GM23248 (cell line): ENCODE results near the gene ATP2C1.

Experiments
- EZH2 ChIP-seq: fragments of 200-600 bp; sonication (generic); IDR thresholded peaks from 2 replicates; pipeline ENCODE4 v1.6.1; 2018; ENCODE audit warnings: antibody characterized with exemption, mild to moderate bottlenecking; ENCODE audit not compliant: insufficient read depth, poor library complexity, severe bottlenecking
- EZH2phosphoT487 ChIP-seq: fragments of 200-600 bp; sonication (generic); IDR thresholded peaks from 2 replicates; pipeline ENCODE4 v1.6.1; 2018; ENCODE audit warnings: antibody characterized with exemption, moderate library complexity, mild to moderate bottlenecking, low read depth; ENCODE audit not compliant: insufficient read depth

DNA sequence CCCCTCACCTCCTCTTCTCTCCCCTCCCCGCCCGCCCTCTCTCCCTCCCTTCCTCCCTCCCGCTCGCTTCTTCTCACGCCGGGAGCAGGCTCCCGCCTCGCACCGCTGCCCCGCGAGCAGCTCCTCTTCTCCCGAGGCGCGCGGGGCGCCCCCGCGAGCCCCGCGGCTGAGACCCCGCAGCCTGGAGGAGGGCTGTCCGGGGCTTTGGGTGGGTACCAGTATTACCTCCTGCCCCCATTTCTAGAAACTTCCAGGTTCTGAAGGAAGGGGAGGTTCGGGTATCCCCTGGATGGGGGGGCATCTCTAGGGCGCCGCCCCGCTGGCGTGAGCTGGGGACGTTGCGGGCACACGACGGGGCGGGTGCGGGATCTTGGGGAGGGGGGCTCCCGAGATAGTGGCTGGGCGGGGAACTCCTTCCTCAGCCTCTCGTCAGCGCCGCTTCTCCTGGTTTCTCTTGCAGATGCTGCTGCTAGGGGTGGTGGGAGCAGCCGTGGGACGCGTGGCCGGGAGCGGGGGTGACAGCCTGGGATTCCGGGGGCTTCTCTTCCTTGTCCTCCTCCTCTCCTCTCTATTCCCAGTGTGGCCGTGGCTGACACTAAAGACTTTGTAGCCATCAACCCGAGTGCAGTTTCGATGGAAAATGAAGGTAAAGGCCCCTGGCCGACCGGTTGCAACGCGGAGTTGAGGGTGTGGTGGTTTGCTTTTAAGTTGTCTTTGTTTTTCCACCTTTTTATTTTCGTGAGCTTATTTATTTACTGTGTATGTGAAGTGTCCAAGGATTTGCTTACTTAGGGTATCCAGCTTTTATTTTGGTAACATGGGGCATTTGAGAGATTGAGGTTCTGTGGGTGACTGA lies 474 bp downstream of the ATP2C1 start:
- TF ChIP-seq EZH2phosphoT487 = no peak
- TF ChIP-seq EZH2 = no peak
